Right lobe of liver (tissue), 4 donors: ENCODE results near the gene UNKL.

ENCODE experiments used
- CTCF ChIP-seq, 4 donors: fragments of 200-600 bp in 3 of 4; fragments of 450-650 bp in 1 of 4; IDR thresholded peaks; one replicate each; pipeline versions ENCODE4 v1.5.1 to v1.8.0; 2016 to 2022; ENCODE audit warnings: antibody characterized with exemption in 4 of 4, mild to moderate bottlenecking in 2 of 4
- POLR2A ChIP-seq: fragments of 450-650 bp; IDR thresholded peaks from one replicate; pipeline ENCODE4 v1.6.1; 2017; ENCODE audit warnings: antibody characterized with exemption, mild to moderate bottlenecking
- donor health status: DM: no; HTN: no; CAD: no.
- donor health status: DM: no; HTN: no; CAD: no.
- donor health status: DM: no; HTN: yes; CAD: no.

GRCh38 chr16:1334739-1335138, 79.8 kb downstream of the UNKL start:
- no peak for TF ChIP-seq CTCF (IDR thresholded peaks at IDR 0.05)
- TF ChIP-seq POLR2A = no peak
